Activated CD4-positive, alpha-beta T cell treated with anti-CD3 and anti-CD28 coated beads for 48 hours (primary cell): ENCODE results near the gene ZC3H4.

ENCODE experiments used
- DNase-seq: peaks from one replicate; pipeline ENCODE4 v3.0.0-alpha.2; 2020

ZC3H4 gene

DNA sequence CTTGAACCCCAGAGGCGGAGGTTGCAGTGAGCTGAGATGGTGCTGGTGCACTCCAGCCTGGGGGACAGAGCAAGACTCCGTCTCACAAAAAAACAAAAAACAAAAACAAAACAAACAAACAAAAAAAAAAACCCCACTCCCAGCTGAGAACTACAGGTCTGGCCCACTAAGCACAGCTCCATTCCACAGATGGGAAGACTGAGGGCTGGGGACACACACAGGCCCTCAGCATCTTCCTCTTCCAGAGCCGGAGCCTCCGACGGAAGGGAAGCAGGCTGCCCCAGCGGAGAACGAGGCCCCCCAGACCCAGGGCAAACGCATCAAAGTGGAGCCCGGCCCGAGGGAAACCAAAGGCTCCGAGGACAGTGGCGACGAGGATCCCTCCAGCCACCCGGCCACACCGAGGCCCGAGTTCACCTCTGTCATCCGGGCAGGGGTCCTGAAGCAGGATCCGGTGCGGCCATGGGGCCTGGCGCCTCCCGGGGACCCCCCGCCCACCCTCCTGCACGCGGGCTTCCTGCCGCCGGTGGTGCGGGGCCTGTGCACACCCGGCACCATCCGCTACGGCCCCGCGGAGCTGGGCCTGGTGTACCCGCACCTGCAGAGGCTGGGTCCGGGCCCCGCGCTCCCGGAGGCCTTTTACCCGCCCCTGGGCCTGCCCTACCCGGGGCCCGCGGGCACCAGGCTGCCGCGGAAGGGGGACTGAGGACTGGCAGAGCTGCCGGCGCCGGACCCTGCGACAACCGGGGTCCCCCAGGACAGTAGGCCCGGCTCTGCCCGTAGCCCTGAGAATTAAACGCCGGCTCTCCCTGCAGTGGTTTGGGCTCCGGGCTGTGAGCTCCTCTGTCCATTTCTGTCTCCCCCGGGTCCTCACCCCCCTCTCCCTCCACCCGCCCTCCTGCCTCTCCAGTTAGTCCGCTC lies 68.4 kb downstream of the ZC3H4 start:
- DNase-seq, result no peak

DNA sequence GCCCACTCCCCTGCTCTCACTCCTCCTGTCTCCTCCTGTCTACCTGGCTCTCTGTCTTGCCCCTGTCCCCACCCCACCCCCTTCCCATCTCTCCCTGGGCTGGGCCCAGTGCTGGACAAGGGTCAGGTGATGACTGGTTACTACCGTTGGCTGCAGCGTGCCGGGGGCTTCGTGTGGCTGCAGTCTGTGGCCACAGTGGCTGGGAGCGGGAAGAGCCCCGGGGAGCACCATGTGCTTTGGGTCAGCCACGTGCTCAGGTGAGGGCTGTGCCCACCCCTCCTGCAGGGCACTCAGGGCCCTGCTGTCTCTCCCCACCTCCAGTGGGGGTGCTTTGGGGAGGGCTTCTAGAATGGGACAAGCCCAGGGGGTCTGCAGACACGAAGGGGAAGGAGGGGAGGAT lies 72.7 kb downstream of the ZC3H4 start:
- DNase-seq, result no peak

DNA sequence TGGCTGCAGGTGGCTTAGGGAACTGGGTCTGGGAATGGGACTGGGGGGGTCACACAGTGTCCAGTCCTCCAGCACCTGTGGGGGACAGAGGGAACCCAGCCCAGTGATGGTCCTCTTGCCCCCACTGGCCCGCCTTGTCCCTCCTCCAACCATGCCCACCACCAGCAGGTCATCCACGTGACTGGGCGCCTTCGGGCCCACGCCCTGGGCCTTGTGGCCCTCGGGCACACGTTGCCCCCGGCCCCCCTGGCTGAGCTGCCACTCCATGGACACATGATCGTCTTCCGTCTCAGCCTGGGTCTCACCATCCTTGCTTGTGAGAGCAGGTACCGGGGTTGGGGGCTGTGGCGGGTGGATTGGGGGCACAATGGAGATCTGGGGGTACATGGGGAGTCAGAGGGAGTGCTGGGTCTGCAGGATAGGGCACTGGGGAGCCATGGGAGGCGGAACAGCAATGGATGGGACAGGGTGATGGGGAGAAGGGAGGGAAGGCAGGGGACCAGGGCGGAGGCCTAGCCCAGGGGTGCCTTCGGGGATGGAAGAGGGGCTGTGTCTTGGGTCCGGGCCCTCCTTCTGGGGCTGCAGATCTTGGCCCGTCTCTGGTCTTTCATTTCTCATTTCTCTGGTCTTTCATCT lies 74.2 kb downstream of the ZC3H4 start:
- no peak for DNase-seq

DNA sequence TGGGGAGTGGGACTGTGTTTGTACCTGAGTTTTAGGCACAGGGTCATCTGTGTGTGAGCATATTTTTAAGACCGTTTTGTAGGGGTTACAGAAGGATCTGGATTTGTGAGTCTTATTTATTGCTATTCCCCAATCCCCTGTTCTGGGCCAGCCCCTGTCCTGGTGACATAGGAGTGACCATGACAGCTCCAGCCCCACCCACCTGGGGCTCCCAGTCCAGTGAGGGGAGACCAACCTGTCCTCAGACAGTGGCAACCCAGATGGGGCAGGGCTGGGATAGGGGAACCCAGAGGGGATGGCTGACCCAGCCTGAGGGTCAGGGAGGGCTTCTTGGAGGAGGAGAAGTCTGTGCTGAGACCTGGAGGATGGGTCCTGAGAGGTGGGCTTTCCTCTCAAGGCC lies 75.8 kb downstream of the ZC3H4 start:
- no peak for DNase-seq

DNA sequence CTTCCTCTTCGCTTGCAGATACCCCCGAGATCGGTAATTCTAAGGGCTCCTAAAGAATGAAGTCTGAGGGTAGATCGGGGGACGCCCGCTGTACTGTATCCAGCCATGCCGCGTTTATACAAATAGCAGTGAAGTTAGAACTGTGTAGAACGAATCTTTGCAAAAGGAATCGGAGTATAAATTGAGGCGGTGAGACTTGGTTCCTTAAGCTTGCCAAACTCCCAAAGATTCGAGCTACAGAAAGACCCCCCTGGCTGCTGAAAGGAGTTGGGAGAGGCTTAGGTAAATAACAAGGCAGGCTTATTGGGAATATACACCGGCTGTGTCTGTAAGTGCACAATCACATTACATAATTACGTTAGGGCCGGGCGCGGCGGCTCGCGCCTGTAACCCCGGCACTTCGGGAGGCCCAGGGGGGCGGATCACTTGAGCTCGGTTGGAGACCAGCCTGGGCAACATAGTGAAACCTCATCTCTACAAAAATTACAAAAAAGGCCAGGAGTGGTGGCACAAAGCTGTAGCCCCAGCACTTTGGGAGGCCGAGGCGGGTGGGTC lies 77.4 kb downstream of the ZC3H4 start:
- DNase-seq, result no peak

DNA sequence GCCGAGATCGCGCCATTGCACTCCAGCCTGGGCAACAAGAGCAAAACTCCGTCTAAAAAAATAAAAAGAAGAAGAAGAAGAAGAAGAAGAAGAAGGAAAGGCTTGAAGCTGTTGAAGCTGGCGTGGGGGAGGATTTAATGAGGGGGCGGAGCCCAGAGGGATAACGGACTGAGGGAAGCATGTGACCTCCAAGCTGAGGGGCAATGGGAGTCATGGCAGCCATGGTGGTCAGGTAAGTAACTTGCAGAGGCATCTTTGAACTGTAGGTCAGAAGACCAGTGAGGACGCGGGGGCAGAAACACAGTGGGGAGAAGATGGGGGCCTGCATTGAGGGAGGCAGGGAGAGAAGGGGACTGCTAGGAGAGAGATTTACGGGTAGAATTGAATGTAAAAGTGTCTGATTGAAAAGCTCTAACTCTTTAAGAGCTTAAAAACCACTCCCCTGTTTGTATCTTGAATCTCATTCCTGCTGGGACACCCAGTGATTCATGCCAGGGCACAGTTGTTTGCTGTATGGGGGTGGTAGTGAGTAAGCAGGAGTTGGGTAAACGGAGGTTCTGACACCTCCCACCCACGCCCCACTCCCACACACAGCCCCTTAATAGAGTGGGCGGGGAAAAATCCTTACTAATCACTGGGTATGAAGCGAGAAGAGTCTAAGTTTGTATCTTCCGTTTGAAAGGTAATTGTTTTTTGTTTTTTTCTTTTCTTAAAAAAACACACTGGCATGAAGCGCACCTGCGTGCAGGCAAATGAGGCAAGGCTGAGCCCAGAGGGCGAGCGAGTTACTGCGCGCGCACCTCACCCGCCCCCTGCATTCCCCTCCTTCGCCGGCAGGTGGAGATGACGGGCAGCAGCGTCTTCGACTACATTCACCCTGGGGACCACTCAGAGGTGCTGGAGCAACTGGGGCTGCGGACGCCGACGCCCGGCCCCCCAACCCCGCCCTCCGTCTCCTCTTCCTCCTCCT lies 78.2 kb downstream of the ZC3H4 start:
- DNase-seq, result peak; percentile 97

DNA sequence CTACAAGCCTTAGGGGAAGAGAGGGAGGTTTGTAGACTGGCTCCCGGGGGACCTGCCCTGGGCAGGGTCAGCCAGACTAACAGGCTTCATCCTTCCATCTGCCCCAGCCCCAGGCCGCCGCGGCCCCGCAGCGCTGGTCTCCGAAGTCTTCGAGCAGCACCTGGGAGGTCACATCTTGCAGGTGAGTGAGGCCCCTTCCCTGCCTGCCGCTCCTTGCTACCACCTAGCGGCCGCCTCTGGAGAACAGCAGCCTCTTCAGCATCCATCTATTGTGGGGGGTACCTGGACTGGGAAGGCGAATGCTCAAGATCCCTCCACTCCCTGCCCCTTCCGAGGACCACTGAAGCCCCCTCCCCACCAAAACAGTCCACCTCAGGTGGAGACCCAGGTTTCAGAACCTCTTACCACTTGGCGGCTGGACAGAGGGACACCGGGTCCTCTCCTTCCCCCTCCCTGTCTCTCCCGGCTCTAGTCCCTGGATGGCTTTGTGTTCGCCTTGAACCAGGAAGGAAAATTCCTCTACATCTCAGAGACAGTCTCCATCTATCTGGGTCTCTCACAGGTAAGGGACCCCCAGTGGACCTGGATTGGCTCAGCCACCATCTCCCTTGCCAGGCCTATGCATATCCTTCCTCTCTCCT lies 81.3 kb downstream of the ZC3H4 start:
- peak; percentile 71 for DNase-seq

DNA sequence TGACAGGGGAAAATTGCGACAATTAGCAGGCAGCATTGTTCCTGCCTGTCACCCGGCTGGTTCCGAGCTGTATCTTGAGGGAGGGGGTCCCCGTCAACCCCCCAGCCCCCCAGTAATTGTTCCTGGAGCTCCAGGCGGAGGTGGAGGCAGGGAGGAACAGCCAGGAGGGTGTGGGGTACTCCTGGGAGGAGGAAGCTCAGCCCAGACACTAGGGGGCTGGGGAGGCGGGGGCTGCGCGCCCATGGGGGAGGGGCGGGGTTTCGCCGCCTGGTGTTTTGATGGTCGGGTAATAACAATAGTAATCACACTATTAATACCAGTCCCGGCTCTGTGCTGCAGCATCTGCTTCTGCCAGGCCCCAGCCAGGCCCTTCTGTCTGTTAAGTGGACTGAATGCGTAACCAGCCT lies 85.4 kb downstream of the ZC3H4 start:
- DNase-seq, result no peak

DNA sequence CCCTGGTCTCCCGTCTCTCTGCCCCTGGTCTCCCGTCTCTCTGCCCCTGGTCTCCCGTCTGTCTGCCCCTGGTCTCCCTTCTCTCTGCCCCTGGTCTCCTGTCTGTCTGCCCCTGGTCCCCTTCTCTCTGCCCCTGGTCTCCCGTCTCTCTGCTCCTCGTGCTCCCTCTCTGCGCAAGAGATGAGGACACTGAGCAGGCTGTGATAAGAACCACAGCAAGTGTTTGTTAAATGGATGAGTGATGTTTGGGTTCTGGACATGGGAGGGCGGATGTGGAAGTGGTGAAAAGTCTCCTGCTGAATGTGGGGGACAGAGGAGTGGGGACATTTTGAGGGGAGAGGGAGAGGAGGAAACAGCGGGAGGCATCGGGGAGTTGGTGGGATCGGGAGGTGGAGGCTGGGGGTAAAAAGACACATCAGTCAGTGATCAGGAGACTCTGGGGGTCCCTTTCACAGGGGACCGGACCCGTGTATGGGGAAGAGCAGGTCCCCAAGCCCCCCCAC lies 85.9 kb downstream of the ZC3H4 start:
- DNase-seq, result no peak

DNA sequence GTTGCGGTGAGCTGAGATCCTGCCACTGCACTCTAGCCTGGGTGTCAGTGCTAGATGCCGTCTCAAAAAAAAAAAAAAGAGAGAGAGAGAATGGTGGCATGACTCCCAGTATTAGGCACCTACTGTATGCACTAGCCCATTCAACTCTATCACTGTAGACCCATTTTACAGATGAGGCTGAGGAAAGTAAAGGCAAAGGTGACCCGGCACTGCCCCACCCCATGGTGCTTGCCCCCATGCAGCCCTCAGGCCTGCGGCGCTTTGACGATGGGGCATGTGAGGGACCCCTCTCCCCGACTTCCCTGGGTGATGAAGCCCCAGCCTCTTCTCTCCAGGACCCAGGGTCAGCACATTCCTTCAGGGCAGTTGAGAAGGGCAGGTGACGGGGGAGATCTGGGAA lies 86.7 kb downstream of the ZC3H4 start:
- DNase-seq, result no peak

DNA sequence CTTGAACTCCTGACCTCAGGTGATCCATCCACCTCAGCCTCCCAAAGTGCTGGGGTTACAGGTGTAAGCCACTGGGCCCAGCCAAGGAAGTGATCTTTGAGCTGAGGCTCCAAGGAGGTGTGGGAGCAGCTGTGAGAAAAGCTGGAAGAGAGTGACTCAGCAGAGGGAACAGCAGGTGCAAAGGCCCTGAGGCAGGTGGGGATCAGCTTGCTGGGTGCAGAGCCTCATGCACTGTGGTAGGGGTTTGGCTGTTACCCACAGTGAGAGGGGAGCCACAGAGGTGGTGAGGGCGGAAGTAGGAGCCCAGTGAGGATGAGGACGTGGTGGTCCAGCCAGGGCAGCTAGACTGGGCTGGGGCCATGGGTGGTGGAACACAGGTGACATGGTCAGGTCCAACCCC lies 87.4 kb downstream of the ZC3H4 start:
- DNase-seq, result no peak

DNA sequence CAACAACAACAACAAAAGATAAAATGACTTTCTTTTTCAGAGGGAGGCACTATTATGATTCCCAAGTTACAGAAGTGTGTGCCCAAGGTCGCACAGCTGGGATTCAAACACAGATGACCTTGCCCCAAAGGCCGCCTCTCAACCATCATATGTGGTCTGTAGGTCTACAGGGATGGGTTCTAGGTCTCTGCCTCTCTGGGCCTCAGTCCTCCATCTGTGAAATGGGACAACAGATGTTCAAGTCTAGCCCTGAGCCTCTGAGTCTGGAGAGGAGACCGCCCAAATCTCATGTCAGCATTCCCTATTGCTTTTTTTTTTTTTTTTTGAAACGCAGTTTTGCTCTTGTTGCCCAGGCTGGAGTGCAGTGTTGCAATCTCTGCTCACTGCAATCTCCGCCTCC lies 89.1 kb downstream of the ZC3H4 start:
- no peak for DNase-seq

DNA sequence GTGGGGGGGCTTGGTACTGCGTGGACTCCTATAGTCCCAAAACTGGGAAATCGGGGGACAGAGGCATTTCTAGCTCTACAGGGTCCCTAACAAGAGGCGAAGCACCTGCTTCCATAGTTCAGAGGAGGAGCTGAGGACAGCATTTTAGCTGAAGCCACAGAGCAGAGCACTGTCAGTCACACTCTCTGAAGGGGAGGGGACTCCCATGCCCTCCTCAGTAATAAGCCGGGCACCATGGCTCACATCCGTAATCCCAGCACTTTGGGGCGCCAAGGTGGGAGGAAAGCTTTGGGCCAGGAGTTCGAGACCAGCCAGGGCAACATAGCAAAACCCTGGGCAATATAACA lies 90.2 kb downstream of the ZC3H4 start:
- no peak for DNase-seq

DNA sequence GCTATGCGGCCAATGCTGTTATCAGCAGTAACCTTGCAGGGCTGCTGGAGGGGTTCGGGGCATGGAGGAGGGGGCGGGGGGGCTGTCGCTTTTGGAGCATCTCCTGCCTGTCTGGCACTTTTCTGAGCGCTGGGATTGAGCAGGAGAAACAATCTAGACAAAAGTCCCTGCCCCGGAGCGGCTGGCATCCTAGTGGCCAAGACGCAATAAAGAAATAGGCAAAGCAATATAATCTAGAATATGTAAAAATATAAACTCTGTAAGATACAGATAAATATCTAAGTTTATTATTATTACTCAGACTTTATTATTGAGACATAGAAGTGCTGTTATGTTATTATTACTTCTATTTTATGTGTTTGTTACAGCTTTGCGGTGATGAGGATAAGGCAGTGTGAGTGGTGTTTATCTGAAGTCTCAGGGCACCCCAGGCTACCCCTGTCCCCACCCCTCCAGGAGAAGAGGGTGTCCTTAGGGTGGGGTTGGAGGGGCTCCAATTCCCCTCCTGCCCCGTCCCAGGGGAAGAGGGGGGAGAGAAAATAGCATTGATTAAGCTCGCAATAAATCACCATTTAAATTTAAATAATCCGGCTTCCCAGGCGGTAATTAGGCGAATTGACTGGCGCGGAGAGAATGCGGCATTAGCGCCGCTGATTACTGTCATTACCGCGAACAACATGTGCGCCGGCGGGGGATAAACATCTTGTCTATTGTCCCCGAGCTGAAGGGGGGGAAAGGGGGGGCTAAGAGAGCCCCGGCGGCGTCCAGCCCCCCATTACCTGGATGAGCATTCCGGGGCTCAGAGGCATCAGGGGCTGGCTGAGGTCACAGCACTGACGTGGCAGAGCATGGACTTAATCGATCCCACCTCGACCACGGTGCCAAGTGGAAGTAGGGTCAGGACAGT lies 90.8 kb downstream of the ZC3H4 start:
- DNase-seq, result no peak

DNA sequence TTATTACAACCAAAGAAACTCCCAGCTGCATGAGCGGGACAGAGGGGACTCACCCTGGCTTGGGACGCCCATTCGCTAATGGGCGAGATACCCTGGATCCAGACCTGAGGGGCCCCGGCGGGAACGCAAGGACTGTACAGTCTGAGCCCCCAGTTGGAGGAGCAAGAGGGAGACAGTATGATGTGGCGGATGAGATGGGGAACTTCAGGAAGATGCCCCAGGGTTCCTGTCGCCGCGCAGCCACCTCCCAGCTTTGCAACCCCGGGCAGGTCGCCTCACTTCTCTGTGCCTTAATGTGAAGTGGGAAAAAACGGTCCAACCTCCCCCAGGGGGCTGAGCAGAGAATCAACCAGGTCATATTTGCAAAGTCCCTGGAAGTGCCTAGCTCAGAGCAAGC lies 91.4 kb downstream of the ZC3H4 start:
- no peak for DNase-seq

DNA sequence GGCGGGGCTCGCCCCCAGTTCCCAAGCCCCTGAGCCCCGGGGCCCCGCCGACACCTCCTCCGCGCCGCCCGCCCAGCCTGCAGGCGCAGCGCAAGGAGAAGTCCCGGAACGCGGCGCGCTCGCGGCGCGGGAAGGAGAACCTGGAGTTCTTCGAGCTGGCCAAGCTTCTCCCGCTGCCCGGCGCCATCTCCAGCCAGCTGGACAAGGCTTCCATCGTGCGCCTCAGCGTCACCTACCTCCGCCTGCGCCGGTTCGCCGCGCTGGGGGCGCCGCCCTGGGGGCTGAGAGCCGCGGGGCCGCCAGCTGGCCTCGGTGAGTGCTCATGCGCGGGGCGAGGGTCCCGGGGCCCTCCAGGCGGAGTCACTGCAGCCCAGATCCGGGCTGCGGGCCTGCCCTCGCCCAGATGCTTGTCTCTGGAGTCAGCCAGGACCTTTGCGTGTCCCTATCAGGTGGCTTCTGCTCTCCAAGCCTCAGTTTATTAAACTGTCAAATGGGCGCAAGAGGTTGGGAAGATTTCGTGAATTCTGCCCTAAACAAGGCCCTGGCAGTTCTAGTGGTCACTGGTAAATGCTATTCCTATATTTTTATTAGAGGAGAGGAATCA lies 91.9 kb downstream of the ZC3H4 start:
- no peak for DNase-seq

DNA sequence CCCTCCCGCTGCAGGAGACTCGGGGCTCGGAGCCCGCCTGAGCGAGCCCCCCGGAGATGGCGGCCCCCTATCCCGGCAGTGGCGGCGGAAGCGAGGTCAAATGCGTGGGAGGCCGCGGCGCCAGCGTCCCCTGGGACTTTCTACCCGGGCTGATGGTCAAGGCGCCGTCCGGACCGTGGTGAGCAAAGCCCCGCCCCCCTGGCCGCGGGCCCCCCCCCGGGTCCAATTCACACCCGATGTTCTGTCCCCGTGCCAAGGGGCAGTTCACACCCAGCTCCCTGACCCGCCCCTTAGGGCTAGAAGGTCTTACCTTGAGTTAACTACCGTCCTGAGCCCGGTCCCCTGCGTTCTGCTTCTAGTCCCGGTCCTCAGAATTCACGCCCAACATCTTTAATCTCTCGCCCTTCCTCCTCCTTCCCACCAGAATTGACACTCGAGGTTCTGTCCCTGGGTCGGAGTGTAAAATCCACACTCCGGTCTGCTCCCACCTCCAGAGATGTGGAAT lies 92.5 kb downstream of the ZC3H4 start:
- no peak for DNase-seq

DNA sequence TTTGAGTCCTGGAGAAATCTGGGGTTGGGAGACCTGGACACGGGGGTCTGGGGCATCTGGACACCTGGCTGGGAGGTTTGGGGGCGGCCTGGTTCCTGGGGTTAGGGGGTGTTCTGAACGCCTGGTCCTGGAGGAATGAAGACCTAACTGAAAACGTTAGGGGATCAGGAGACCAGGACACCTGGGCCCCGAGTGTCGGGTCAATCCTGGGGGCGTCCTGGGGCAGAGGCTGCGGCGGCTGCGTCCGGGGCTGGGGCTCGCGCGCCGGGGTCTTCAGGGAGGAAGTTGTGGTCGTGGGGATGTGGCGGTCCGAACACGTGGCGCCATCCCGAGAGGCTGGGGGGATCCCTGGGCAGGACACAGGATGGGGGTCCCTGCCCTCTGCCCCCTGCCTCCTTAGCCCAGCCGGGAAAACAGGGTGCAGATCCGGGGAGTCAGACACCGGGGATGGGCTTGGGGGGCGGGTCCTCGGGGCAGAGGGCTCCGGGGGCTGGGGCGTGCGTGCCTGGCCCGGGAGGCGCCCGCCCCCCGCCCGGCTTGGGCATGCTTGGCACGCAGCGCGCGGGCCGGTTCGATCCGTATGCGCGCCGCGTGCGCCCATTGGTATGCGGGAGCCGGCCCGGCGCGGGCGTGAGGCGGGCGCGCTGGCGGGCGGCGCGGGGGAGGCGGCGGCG lies 93.3 kb downstream of the ZC3H4 start:
- DNase-seq, result no peak

DNA sequence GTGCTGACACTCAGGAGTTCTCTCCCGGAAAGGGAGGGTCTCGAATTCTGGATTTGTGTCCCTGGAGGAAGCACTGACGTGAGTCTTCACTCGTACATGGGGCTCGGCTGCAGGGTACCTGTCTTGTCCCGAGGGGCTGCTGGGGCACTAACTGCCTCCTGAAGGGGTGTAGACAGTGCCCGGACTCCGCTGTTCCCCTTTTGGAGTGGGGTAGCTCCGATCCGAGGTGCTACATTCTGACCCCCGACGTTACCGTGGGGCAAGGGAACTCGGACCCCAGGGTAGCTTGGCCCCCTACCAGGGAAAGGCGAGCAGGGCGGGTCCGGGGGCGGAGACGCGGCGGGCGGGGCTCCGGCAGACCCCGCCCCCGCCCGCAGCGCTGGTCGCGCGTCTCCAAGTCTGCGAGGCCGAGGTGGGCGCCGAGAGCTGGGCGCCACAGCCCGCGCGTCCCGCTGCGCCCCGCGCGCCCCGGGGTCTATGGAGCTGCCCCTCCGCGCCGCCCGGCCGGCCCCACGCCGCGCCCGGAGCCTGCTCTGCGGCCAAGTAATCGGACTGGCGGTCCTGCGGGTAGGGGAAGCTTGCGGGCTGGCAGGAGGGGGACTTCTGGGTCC lies 94.0 kb downstream of the ZC3H4 start, which contains the start of gene NPAS1:
TSS of gene NPAS1 (plus strand) at position 407 of the 611 bp plus-strand sequence. CDS start 1,211 bp downstream, outside the sequence.
- DNase-seq, result no peak
